Chondrocyte (in vitro differentiated cells): Measurements from ENCODE around the gene WDFY3. TPM values are rescaled to one million over a fixed set of nuclear protein-coding genes. Genes with fewer than 3 reads are reported as not detected.

Experiments used
- DNase-seq: peaks from one replicate; pipeline ENCODE4 v3.0.0; 2021; ENCODE audit warnings: mixed read lengths, low spot score
- H3K27ac Mint-ChIP-seq: one replicate; pipeline ENCODE4 v1.8.0; 2021; ENCODE audit warnings: mild to moderate bottlenecking, moderate library complexity, mixed read lengths; ENCODE audit not compliant: unreplicated experiment
- H3K27me3 Mint-ChIP-seq: 2 replicates; pipeline ENCODE4 v1.8.0; 2021; ENCODE audit warnings: low read depth, mixed read lengths
- H3K36me3 Mint-ChIP-seq: 2 replicates; pipeline ENCODE4 v1.8.0; 2021; ENCODE audit warnings: low read depth, mixed read lengths
- H3K4me1 Mint-ChIP-seq: 2 replicates; pipeline ENCODE4 v1.8.0; 2021; ENCODE audit warnings: low read depth, mild to moderate bottlenecking, mixed read lengths
- H3K4me3 Mint-ChIP-seq: one replicate; pipeline ENCODE4 v1.8.0; 2021; ENCODE audit warnings: mild to moderate bottlenecking, moderate library complexity, mixed read lengths; ENCODE audit not compliant: unreplicated experiment
- H3K9me3 Mint-ChIP-seq: 2 replicates; pipeline ENCODE4 v1.8.0; 2021; ENCODE audit warnings: low read depth, mixed read lengths
- CTCF ChIP-seq: fragments of 200-600 bp; sonication (generic); IDR thresholded peaks from 2 replicates; pipeline ENCODE4 v1.5.0; 2021; ENCODE audit warnings: antibody characterized with exemption, mild to moderate bottlenecking, moderate library complexity
- total RNA-seq: library from RNA; stranded (reverse); gene quantifications from 3 replicates; pipeline ENCODE4 v1.2.1, GENCODE V29; 2021

WDFY3 gene
- total RNA-seq, 1 donor from 2014 or later: 61.9 TPM

DNA sequence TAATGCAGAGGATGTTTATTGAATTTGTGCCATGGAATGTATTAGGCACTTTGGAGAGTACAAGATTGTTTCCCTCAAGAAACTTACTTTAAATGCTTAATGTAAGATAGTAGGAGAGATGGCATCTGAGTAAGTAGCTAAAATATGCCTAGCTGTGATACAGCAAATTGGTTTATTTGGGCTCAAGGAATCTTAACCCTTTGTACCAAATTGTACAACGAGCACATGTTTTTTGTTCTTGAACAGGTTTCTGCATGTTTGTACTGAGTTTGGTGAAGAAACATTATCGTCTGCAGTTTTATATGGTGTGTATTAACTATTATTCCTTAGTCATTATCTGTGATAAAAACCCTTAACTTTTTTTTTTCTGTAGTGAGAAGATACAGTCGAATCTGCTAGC is 334.9 kb downstream of the WDFY3 start:
- Mint-ChIP-seq H3K9me3 (no peaks in the 10 kb centered on the region), H3K4me1 (peaks cover 5% of the 10 kb centered on the region), H3K27me3 (peaks cover 2% of the 10 kb centered on the region), H3K36me3 (peaks cover 2% of the 10 kb centered on the region), H3K4me3 (no peak overlapping the region), H3K27ac (no peak overlapping the region)
- DNase-seq: no peak
- TF ChIP-seq CTCF: no peak

GRCh38 chr4:84626673-84627072 is 339.8 kb downstream of the WDFY3 start:
- no peak for DNase-seq
- Mint-ChIP-seq H3K4me1 (peaks cover 3% of the 10 kb centered on the region), H3K36me3 (no peaks in the 10 kb centered on the region)

DNA sequence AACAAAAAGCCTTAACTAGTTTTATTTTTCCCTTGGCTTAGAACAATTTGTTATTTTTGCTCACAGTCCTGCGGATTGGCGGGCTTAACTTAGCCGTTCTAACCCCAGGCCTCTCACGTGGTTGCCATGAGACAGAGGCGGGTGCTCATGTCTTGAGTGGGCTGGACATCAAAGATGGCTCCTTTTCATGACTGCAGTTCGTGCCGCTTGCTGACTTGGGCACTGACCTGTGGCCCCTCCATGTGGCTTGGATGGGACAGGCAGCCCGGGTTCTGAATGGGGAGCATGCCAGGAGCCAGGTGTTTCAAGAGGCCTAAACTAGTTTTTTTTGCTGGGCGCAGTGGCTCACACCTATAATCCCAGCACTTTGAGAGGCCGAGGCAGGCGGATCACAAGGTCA is 342.8 kb downstream of the WDFY3 start:
- H3K9me3 Mint-ChIP-seq: no peaks in the 10 kb centered on the region
- no peak overlapping the region for H3K4me3 Mint-ChIP-seq
- TF ChIP-seq CTCF: no peak
- no peaks in the 10 kb centered on the region for H3K27me3 Mint-ChIP-seq
- H3K36me3 Mint-ChIP-seq: no peaks in the 10 kb centered on the region
- DNase-seq: no peak
- no peak overlapping the region for H3K27ac Mint-ChIP-seq
- peaks cover 3% of the 10 kb centered on the region for H3K4me1 Mint-ChIP-seq

More at GRCh38 chr4:84626673-84627072, 339.8 kb downstream of the WDFY3 start:
- no peak overlapping the region for H3K27ac Mint-ChIP-seq
- no peaks in the 10 kb centered on the region for H3K9me3 Mint-ChIP-seq
- no peak overlapping the region for H3K4me3 Mint-ChIP-seq
- no peaks in the 10 kb centered on the region for H3K27me3 Mint-ChIP-seq
- no peak for TF ChIP-seq CTCF

- Mint-ChIP-seq H3K36me3 (no peaks in the 10 kb centered on the region), H3K9me3 (no peaks in the 10 kb centered on the region), H3K27ac (no peak overlapping the region), H3K27me3 (no peaks in the 10 kb centered on the region), H3K4me3 (no peak overlapping the region), H3K4me1 (peaks cover 3% of the 10 kb centered on the region)
- no peak for TF ChIP-seq CTCF
- no peak for DNase-seq
These were observed 343.5 kb downstream of the WDFY3 start for GRCh38 chr4:84622959-84623358.
